OCI-LY1 (cell line): ENCODE measurements around the gene VSIR.
A peak's percentile ranks its signal among the peaks of the same experiment; 100 is the strongest.

ENCODE experiments used
- H2AFZ ChIP-seq: fragments of 200-600 bp; sonication (generic), shearing (Covaris generic); 2 replicates; pipeline ENCODE4 v1.6.0; 2014; ENCODE audit warnings: antibody characterized with exemption, mild to moderate bottlenecking, low read length
- H3F3A ChIP-seq: fragments of 200-600 bp; sonication (generic), shearing (Covaris generic); 2 replicates; pipeline ENCODE4 v1.6.0; 2014; ENCODE audit warnings: mild to moderate bottlenecking, antibody characterized with exemption, low read length, moderate library complexity; ENCODE audit not compliant: insufficient read depth
- H3K27ac ChIP-seq: fragments of 200-600 bp; sonication (generic); 2 replicates; pipeline ENCODE4 v1.5.1; 2014; ENCODE audit warnings: low read length, mixed run types, mild to moderate bottlenecking, low read depth; ENCODE audit not compliant: poor library complexity, severe bottlenecking
- H3K27me3 ChIP-seq: fragments of 200-600 bp; sonication (generic); 2 replicates; pipeline ENCODE4 v1.6.0; 2014; ENCODE audit warnings: antibody characterized with exemption, mild to moderate bottlenecking, low read length, moderate library complexity; ENCODE audit not compliant: insufficient read depth
- H3K36me3 ChIP-seq: fragments of 200-600 bp; sonication (generic); 2 replicates; pipeline ENCODE4 v1.6.1; 2014; ENCODE audit warnings: mild to moderate bottlenecking, antibody characterized with exemption, low read length, moderate library complexity, mixed read lengths; ENCODE audit not compliant: insufficient read depth
- H3K4me1 ChIP-seq: fragments of 200-600 bp; sonication (generic); 2 replicates; pipeline ENCODE4 v1.5.1; 2014; ENCODE audit warnings: mild to moderate bottlenecking, low read length, moderate library complexity; ENCODE audit not compliant: insufficient read depth, severe bottlenecking
- H3K4me2 ChIP-seq: fragments of 200-600 bp; sonication (generic), shearing (Covaris generic); 2 replicates; pipeline ENCODE4 v1.6.1; 2014; ENCODE audit warnings: low read length
- H3K4me3 ChIP-seq: fragments of 200-600 bp; sonication (generic); 2 replicates; pipeline ENCODE4 v1.5.1; 2014; ENCODE audit warnings: low read length, low read depth, mild to moderate bottlenecking, mixed read lengths; ENCODE audit not compliant: poor library complexity, severe bottlenecking
- H3K79me2 ChIP-seq: fragments of 200-600 bp; shearing (Covaris generic); 2 replicates; pipeline ENCODE4 v1.6.1; 2016; ENCODE audit warnings: mixed run types, low read length, mixed read lengths; ENCODE audit not compliant: insufficient read depth
- H3K9ac ChIP-seq: fragments of 200-600 bp; sonication (generic), shearing (Covaris generic); 2 replicates; pipeline ENCODE4 v1.6.1; 2014; ENCODE audit warnings: mild to moderate bottlenecking, low read length, mixed read lengths
- H3K9me2 ChIP-seq: fragments of 200-600 bp; sonication (generic), shearing (Covaris generic); 2 replicates; pipeline ENCODE4 v1.6.1; 2014; ENCODE audit warnings: low read depth, mild to moderate bottlenecking, low read length, mixed read lengths
- H3K9me3 ChIP-seq: fragments of 200-600 bp; shearing (Covaris generic); 2 replicates; pipeline ENCODE4 v1.6.1; 2014; ENCODE audit warnings: low read length, mixed read lengths
- H4K20me1 ChIP-seq: fragments of 200-600 bp; sonication (generic), shearing (Covaris generic); 2 replicates; pipeline ENCODE4 v1.6.0; 2016; ENCODE audit warnings: mild to moderate bottlenecking, low read length; ENCODE audit not compliant: insufficient read depth
- CTCF ChIP-seq: fragments of 200-600 bp; sonication (generic), shearing (Covaris generic); IDR thresholded peaks from 2 replicates; pipeline ENCODE4 v1.5.1; 2017; ENCODE audit warnings: mild to moderate bottlenecking, antibody characterized with exemption, low read length, moderate library complexity, mixed read lengths
- EZH2 ChIP-seq: fragments of 200-600 bp; sonication (generic), shearing (Covaris generic); IDR thresholded peaks from 2 replicates; pipeline ENCODE4 v1.8.0; 2017; ENCODE audit warnings: borderline replicate concordance, mixed run types, mild to moderate bottlenecking, antibody characterized with exemption, low read length, moderate library complexity, mixed read lengths

The VSIR gene

DNA sequence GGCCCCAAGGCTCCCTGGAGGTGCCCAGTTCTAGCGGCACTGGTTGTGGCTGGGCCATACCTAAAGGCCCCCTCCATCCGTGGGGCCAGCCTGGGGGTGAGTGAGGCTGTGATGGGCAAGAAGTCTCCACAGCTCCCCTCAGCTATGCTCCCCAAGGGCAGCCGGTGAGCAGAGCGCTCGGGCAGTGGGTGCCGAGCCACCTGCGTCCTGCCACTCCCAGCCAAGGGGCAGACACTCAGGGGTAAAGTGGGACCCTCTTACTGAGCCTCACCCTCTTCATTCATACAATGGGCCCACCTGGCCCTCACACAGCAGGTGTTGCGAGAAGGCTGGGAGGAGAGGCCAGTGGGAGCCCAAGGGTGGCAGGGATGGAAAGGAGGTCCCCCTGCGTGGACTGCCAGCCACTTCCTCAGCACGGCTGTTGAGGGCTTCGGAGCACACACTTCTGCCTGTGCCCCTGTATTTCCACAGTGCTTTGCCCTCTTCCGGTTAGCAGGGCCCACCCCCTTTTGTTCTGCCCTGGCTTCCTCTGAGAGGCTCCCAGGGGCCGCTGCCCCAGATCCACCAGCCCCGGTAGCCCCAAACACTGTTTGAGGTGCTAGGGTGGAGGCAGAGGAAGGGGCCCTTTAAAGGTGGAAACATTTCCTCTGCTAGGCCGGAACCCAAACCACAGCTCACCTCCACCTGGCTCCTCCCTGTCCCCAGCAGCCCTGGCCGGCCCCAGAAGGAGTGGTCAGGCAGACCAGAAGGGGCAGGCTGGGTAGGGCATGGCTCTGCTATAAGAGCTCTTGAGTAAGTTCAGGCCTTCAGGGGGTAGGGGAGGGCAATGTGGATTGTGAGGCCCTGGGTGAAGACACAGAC lies 37.4 kb downstream of the VSIR start:
- Histone ChIP-seq H3K9me3 (no peaks in the 10 kb centered on the region), H3K4me3 (no peak overlapping the region), H3K9ac (no peak overlapping the region), H3K79me2 (no peaks in the 10 kb centered on the region), H3K4me1 (peaks cover 14% of the 10 kb centered on the region), H3K9me2 (no peaks in the 10 kb centered on the region), H2AFZ (no peak overlapping the region), H3F3A (no peaks in the 10 kb centered on the region), H4K20me1 (no peaks in the 10 kb centered on the region), H3K36me3 (no peaks in the 10 kb centered on the region), H3K27ac (no peak overlapping the region), H3K27me3 (peaks cover 7% of the 10 kb centered on the region; the same call in 1 of the 2 replicates), H3K4me2 (peak overlapping the region; percentile 28; the same call in 1 of the 2 replicates)
- TF ChIP-seq EZH2, result no peak
- TF ChIP-seq CTCF, result no peak

GRCh38 chr10:71734797-71735196 lies 38.5 kb downstream of the VSIR start:
- Histone ChIP-seq H3K27ac (no peak overlapping the region), H2AFZ (no peak overlapping the region), H3K4me2 (no peak overlapping the region), H3K4me1 (peaks cover 14% of the 10 kb centered on the region), H3K9ac (no peak overlapping the region), H4K20me1 (no peaks in the 10 kb centered on the region), H3F3A (no peaks in the 10 kb centered on the region), H3K4me3 (no peak overlapping the region), H3K79me2 (no peaks in the 10 kb centered on the region), H3K36me3 (no peaks in the 10 kb centered on the region), H3K9me3 (no peaks in the 10 kb centered on the region), H3K9me2 (no peaks in the 10 kb centered on the region), H3K27me3 (0 out of 2 replicates have a peak, but pooled peaks cover 4% of the 10 kb centered on the region)
- TF ChIP-seq EZH2 (no peak), CTCF (no peak)

DNA sequence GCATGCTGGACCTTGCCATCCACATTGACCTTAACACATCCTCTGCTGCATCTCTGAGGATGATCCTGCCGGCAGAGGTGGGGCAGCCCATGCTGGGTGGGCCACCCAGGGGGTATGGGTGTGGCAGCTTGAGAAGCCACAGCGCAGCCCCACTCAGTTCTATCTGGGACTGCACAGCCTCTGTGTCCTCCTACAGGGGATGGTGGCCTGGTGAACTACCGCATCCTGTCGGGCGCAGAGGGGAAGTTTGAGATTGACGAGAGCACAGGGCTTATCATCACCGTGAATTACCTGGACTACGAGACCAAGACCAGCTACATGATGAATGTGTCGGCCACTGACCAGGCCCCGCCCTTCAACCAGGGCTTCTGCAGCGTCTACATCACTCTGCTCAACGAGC lies 41.5 kb downstream of the VSIR start:
- Histone ChIP-seq H3F3A (no peaks in the 10 kb centered on the region), H3K9ac (no peak overlapping the region), H3K4me2 (no peak overlapping the region), H3K4me1 (peaks cover 43% of the 10 kb centered on the region), H3K27ac (no peak overlapping the region), H3K27me3 (0 out of 2 replicates have a peak, but pooled peaks cover 4% of the 10 kb centered on the region), H4K20me1 (no peaks in the 10 kb centered on the region), H3K9me3 (no peaks in the 10 kb centered on the region), H3K36me3 (no peaks in the 10 kb centered on the region), H3K9me2 (no peaks in the 10 kb centered on the region), H3K4me3 (no peak overlapping the region), H3K79me2 (no peaks in the 10 kb centered on the region), H2AFZ (no peak overlapping the region)
- TF ChIP-seq EZH2, result no peak
- no peak for TF ChIP-seq CTCF
